HG03066 (cell line): ENCODE measurements around the gene TUBGCP2.

Experiments
- ATAC-seq: cut with Tn5 transposase; IDR thresholded peaks from one replicate; pipeline ENCODE4 v1.9.1; 2021; ENCODE audit warnings: low read depth; ENCODE audit not compliant: unreplicated experiment

TUBGCP2 gene

GRCh38 chr10:133308421-133309099 is at the start of gene TUBGCP2, which contains the start of gene ZNF511:
Gene TUBGCP2, minus strand, starts transcription at chr10:133308872. Its CDS starts 5,931 bp downstream, at chr10:133302941.
Gene ZNF511, plus strand, starts transcription at chr10:133308914. Its CDS starts 30 bp downstream, at chr10:133308944.
- ATAC-seq, result peak; percentile 69

GRCh38 chr10:133357285-133358161 is 48.9 kb upstream of the TUBGCP2 start, which contains the start of gene FUOM:
Gene FUOM, minus strand, starts transcription at chr10:133358019. Its CDS starts 12 bp downstream, at chr10:133358007.
- peak; percentile 70 for ATAC-seq

- no peak for ATAC-seq
Measured at GRCh38 chr10:133356549-133357284, 48.0 kb upstream of the TUBGCP2 start.

GRCh38 chr10:133355991-133356390 is 47.3 kb upstream of the TUBGCP2 start:
- ATAC-seq, result no peak

GRCh38 chr10:133355266-133355665 is 46.6 kb upstream of the TUBGCP2 start:
- no peak for ATAC-seq

- no peak for ATAC-seq
Measured at GRCh38 chr10:133354672-133355240, 46.1 kb upstream of the TUBGCP2 start.

- no peak for ATAC-seq
Measured at GRCh38 chr10:133353988-133354605, 45.4 kb upstream of the TUBGCP2 start.

GRCh38 chr10:133353202-133353959 is 44.7 kb upstream of the TUBGCP2 start:
- ATAC-seq, result no peak

GRCh38 chr10:133351408-133352318 is 43.0 kb upstream of the TUBGCP2 start:
- no peak for ATAC-seq

GRCh38 chr10:133350950-133351329 is 42.3 kb upstream of the TUBGCP2 start:
- no peak for ATAC-seq

GRCh38 chr10:133350283-133350949 is 41.7 kb upstream of the TUBGCP2 start:
- ATAC-seq, result no peak

- no peak for ATAC-seq
Measured at GRCh38 chr10:133349577-133350011, 40.9 kb upstream of the TUBGCP2 start.

- no peak for ATAC-seq
Measured at GRCh38 chr10:133349160-133349568, 40.5 kb upstream of the TUBGCP2 start.

GRCh38 chr10:133347710-133348517 is 39.2 kb upstream of the TUBGCP2 start:
- ATAC-seq, result no peak

- ATAC-seq, result no peak
Measured at GRCh38 chr10:133346413-133346812, 37.7 kb upstream of the TUBGCP2 start.

- no peak for ATAC-seq
Measured at GRCh38 chr10:133344236-133344635, 35.6 kb upstream of the TUBGCP2 start.

- ATAC-seq, result no peak
Measured at GRCh38 chr10:133343558-133343957, 34.9 kb upstream of the TUBGCP2 start.
